Thyroid gland (tissue), 4 donors: Measurements from ENCODE around the gene ISYNA1.

Source experiments
- POLR2A ChIP-seq, 2 donors: fragments of 450-650 bp; IDR thresholded peaks; one replicate each; pipeline ENCODE4 v1.6.1; 2017; ENCODE audit warnings: antibody characterized with exemption in 2 of 2, mild to moderate bottlenecking in 2 of 2, moderate library complexity in 1 of 2
- TF ChIP-seq, protein P1 (sequence below), 6 experiments: fragments of 200-600 bp in 3 of 6; fragments of 450-650 bp in 3 of 6; sonication (generic) in 3 of 6; IDR thresholded peaks; one replicate each; pipeline ENCODE4 v1.5.1; 2016 to 2019; ENCODE audit warnings: antibody characterized with exemption in 6 of 6, mild to moderate bottlenecking in 2 of 6, inconsistent platforms in 1 of 6, moderate library complexity in 1 of 6

GRCh38 chr19:18484992-18485391, 47.1 kb upstream of the ISYNA1 start:
- TF ChIP-seq, protein P1, sequence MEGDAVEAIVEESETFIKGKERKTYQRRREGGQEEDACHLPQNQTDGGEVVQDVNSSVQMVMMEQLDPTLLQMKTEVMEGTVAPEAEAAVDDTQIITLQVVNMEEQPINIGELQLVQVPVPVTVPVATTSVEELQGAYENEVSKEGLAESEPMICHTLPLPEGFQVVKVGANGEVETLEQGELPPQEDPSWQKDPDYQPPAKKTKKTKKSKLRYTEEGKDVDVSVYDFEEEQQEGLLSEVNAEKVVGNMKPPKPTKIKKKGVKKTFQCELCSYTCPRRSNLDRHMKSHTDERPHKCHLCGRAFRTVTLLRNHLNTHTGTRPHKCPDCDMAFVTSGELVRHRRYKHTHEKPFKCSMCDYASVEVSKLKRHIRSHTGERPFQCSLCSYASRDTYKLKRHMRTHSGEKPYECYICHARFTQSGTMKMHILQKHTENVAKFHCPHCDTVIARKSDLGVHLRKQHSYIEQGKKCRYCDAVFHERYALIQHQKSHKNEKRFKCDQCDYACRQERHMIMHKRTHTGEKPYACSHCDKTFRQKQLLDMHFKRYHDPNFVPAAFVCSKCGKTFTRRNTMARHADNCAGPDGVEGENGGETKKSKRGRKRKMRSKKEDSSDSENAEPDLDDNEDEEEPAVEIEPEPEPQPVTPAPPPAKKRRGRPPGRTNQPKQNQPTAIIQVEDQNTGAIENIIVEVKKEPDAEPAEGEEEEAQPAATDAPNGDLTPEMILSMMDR (IDR thresholded peaks at IDR 0.05), result no peak
- TF ChIP-seq POLR2A (IDR thresholded peaks at IDR 0.05), result no peak
